Measurements from ENCODE around the gene KCNIP2. TPM values are rescaled to one million over a fixed set of nuclear protein-coding genes. Genes with fewer than 3 reads are reported as not detected.

KCNIP2 gene
- total RNA-seq, 1 donor from 2014 or later: 568 TPM

DNA sequence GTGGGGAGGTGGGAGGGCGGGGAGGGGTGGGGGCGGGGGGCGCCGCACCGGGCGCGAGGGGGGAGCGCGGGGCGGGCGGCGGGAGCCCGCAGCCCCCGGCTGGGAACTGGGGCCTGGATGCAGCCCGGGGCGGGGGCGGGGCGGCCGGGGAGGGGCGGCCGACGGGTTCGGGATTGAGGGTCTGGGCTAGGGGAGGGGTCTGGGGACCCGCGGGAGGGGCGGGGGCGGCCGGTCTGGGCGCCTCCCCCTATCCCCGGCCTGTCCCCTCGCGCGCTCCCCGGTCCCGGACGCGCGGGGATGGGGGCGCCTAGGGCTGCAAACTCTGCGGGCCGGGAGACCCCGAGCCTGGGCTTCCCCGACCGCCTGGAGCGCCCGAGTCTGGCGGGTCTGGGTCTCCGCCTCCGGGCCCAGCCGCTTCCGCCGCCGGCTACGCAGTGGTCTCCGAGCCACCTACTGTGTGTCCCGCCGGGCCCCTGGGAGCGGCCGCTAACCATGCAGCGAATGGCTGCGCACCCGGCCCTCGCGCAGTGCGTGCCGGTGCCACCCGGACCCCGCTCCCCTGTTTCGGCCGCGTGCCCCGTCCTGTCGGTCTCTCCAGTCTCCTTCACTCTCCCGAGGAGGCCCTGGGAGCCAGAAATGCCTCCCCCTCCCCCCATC is 67.3 kb downstream of the KCNIP2 start:
- DNase-seq: no peak
- no peak for ATAC-seq
- intact Hi-C loops (cut with micrococcal nuclease): loop anchor here (10.0 kb wide), 1 partner anchor 171 kb away; no protein-coding TSS in a partner anchor

Other genes with a start within 250 kb of the KCNIP2 start
- 106 TPM for gene FBXW4, start 148.6 kb downstream of the KCNIP2 start, total RNA-seq
- gene FGF8, start 67.7 kb downstream of the KCNIP2 start, total RNA-seq: not detected
- gene NPM3, start 60.4 kb downstream of the KCNIP2 start, total RNA-seq: 8.4 TPM
- gene OGA, start 25.4 kb downstream of the KCNIP2 start, total RNA-seq: 79.8 TPM
- gene ARMH3, start 212.4 kb upstream of the KCNIP2 start, total RNA-seq: 49.0 TPM
- gene HPS6, start 221.5 kb upstream of the KCNIP2 start, total RNA-seq: 9.4 TPM

All from left ventricle myocardium superior (tissue), 1 donor.